GM23248 (cell line): ENCODE data around the gene DPT. TPM values are rescaled to one million over a fixed set of nuclear protein-coding genes. Genes with fewer than 3 reads are reported as not detected.

Source experiments
- DNase-seq: peaks from one replicate; pipeline ENCODE4 v3.0.0-alpha.2; 2015
- H2AFZ ChIP-seq: fragments of 200-600 bp; sonication (generic); 2 replicates; pipeline ENCODE4 v1.6.1; 2016; ENCODE audit warnings: antibody characterized with exemption
- H3F3A ChIP-seq: fragments of 200-600 bp; sonication (generic); 2 replicates; pipeline ENCODE4 v1.6.1; 2016; ENCODE audit warnings: mild to moderate bottlenecking, antibody characterized with exemption, mixed run types; ENCODE audit not compliant: insufficient read depth
- H3K27ac ChIP-seq: fragments of 200-600 bp; sonication (generic); 2 replicates; pipeline ENCODE4 v1.5.1; 2016; ENCODE audit warnings: mild to moderate bottlenecking
- H3K27me3 ChIP-seq: fragments of 200-600 bp; sonication (generic); replicated peaks from 2 replicates; pipeline ENCODE4 v1.6.1; 2016; ENCODE audit warnings: mild to moderate bottlenecking; ENCODE audit not compliant: insufficient read depth
- H3K36me3 ChIP-seq: fragments of 200-600 bp; sonication (generic); 2 replicates; pipeline ENCODE4 v1.6.1; 2016; ENCODE audit warnings: low read depth, mild to moderate bottlenecking
- H3K4me1 ChIP-seq: fragments of 200-600 bp; sonication (generic); 2 replicates; pipeline ENCODE4 v1.6.1; 2016; ENCODE audit warnings: mild to moderate bottlenecking; ENCODE audit not compliant: insufficient read depth
- H3K4me2 ChIP-seq: fragments of 200-600 bp; sonication (generic); one replicate; pipeline ENCODE4 v1.6.1; 2016; ENCODE audit warnings: mild to moderate bottlenecking; ENCODE audit not compliant: unreplicated experiment
- H3K4me3 ChIP-seq: fragments of 200-600 bp; sonication (generic); 2 replicates; pipeline ENCODE4 v1.5.1; 2016; ENCODE audit warnings: mild to moderate bottlenecking
- H3K79me2 ChIP-seq: fragments of 200-600 bp; sonication (generic); 2 replicates; pipeline ENCODE4 v1.6.1; 2016; ENCODE audit warnings: mild to moderate bottlenecking; ENCODE audit not compliant: insufficient read depth
- H3K9ac ChIP-seq: fragments of 200-600 bp; sonication (generic); 2 replicates; pipeline ENCODE4 v1.6.1; 2016; ENCODE audit warnings: mild to moderate bottlenecking
- H3K9me2 ChIP-seq: fragments of 200-600 bp; sonication (generic); 2 replicates; pipeline ENCODE4 v1.6.1; 2016; ENCODE audit warnings: mixed run types, mild to moderate bottlenecking, moderate library complexity; ENCODE audit not compliant: insufficient read depth
- H3K9me3 ChIP-seq: fragments of 200-600 bp; sonication (generic); one replicate; pipeline ENCODE4 v1.6.1; 2017; ENCODE audit warnings: low read depth
- H4K20me1 ChIP-seq: fragments of 200-600 bp; sonication (generic); 2 replicates; pipeline ENCODE4 v1.6.0; 2016; ENCODE audit not compliant: insufficient read depth
- EZH2 ChIP-seq: fragments of 200-600 bp; sonication (generic); IDR thresholded peaks from 2 replicates; pipeline ENCODE4 v1.6.1; 2018; ENCODE audit warnings: antibody characterized with exemption, mild to moderate bottlenecking; ENCODE audit not compliant: insufficient read depth, poor library complexity, severe bottlenecking
- EZH2phosphoT487 ChIP-seq: fragments of 200-600 bp; sonication (generic); IDR thresholded peaks from 2 replicates; pipeline ENCODE4 v1.6.1; 2018; ENCODE audit warnings: antibody characterized with exemption, moderate library complexity, mild to moderate bottlenecking, low read depth; ENCODE audit not compliant: insufficient read depth
- WGBS, 2 experiments: methylation state at CpG; one replicate each; pipeline ENCODE4 v1.1.6; 2015 to 2017; ENCODE audit warnings: low lambda C conversion rate in 2 of 2, low coverage in 1 of 2; ENCODE audit errors: missing lambda C conversion rate in 2 of 2; 5-methylcytosine and 5-hydroxymethylcytosine counted together
- in situ Hi-C: fragments of 300-500 bp; cut with MboI; formaldehyde crosslinking; loops from 2 replicates; pipeline ENCODE4 v1.15.0; 2020
- polyA plus RNA-seq: library from polyadenylated mRNA; unstranded; fragments of >200 nt; fragmentation: Nextera tagmentation; extraction: Ambion mirVana; gene quantifications from 2 replicates; pipeline ENCODE4 v1.2.1, GENCODE V29; 2016
- total RNA-seq: library from RNA; depleted of rRNA; stranded (reverse); fragments of >200 nt; shearing (Covaris generic); gene quantifications from 2 replicates; pipeline ENCODE4 v1.2.3, GENCODE V29; 2014; rRNA removed

DPT gene
- total and polyA plus RNA-seq, 2 experiments from 2014 or later: 14.9 to 20.0 TPM

DNA sequence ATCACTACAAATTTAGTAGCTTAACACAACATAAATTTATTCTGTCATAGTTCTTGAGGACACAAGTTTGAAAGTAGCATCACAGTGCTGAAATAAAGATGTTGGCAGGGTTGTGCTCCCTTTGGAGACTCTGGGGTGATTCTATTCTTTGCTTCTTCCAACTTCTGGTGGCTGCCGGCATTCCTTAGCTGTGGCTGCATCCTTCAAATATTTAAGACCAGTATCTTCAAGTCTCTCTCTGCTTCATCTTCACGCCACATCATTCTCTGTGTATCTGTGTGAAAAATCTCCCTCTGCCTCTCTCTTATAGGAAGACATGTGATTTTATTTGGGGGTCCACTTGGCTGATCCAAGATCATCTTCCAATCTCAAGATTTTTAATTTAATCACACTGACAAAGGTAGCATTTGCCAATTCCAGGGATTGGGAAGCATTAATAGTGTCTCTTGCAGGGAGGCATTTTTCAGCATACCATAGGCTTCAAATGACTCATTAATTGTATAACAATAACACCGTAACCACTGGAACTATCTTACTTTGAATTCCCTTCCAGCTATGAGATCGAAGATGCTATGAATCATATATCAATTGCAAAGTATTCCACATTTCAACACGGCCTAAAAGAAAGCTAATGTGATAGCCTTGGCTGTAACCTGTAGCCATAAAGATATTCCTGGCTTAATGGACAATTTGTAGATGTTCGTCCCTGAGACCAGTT lies 74.6 kb downstream of the DPT start:
- WGBS, 2 experiments: 10 to 12% methylated on average over 6 of the region's 6 CpGs
- Histone ChIP-seq H3F3A (peaks cover 38% of the 10 kb centered on the region), H4K20me1 (no peaks in the 10 kb centered on the region), H3K9ac (peak overlapping the region; percentile 32; the same call in 1 of the 2 replicates), H3K9me2 (no peaks in the 10 kb centered on the region), H3K27ac (peak overlapping the region; percentile 77), H3K27me3 (no peaks in the 10 kb centered on the region), H3K4me3 (peak overlapping the region; percentile 28; the same call in 1 of the 2 replicates), H3K4me1 (peaks cover 31% of the 10 kb centered on the region), H2AFZ (no peak overlapping the region), H3K79me2 (no peaks in the 10 kb centered on the region), H3K36me3 (no peaks in the 10 kb centered on the region), H3K4me2 (peak overlapping the region; percentile 26), H3K9me3 (no peaks in the 10 kb centered on the region)
- peak; percentile 77 for DNase-seq
- in situ Hi-C loops: no loop called here
- TF ChIP-seq EZH2phosphoT487 (no peak), EZH2 (no peak)

DNA sequence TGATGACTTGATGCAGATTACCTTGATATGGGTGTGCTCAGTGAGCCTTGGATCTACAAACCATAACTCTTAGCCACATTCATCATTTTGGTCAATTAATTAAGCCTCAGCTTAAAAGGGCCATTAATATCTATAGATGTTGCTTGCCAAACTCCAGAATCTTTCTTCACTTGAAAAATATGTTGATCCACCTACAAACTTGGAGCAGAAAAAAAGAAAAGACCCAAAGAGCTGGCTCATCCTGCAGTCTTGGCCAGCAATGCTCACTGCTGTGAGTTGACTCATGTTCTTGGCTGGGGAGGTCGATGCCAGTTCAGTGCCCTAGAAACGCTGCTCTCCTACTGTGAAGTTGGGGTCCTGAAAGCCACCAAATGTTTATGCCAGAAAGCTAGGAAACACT lies 75.4 kb downstream of the DPT start:
- Histone ChIP-seq H2AFZ (no peak overlapping the region), H3K27me3 (no peaks in the 10 kb centered on the region), H3K79me2 (no peaks in the 10 kb centered on the region), H3K36me3 (no peaks in the 10 kb centered on the region), H3K4me2 (peak overlapping the region; percentile 26), H3F3A (peaks cover 38% of the 10 kb centered on the region), H3K4me3 (0 out of 2 replicates have a peak overlapping the region, but pooled peaks have one; percentile 28), H3K27ac (peak overlapping the region; percentile 77), H3K9ac (peak overlapping the region; percentile 32; the same call in 1 of the 2 replicates), H3K9me3 (no peaks in the 10 kb centered on the region), H3K4me1 (peaks cover 31% of the 10 kb centered on the region), H3K9me2 (no peaks in the 10 kb centered on the region), H4K20me1 (no peaks in the 10 kb centered on the region)
- peak; percentile 92 for DNase-seq
- 0% methylated on average over 2 of the region's 2 CpGs for WGBS, 2 experiments
- TF ChIP-seq EZH2phosphoT487: no peak
- no peak for TF ChIP-seq EZH2
- in situ Hi-C loops: no loop called here

DNA sequence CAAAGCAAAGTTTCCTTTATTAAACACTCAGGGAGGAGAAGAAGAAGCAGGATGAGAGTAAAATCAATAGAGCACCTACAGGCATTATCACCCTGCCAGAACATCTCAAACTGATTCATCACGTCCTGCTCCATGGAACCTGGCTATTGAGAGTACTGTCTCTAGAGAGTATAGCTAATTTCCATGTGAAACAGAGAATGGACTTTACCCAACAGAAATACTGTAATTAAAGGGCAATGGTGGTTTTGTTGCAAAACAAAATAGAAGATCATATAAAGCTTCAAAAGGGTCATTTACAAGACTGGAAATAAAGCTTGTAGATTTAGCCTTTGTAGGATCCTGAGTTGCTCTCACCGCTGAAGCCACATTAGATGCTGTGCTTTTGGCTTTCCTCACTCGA lies 83.3 kb downstream of the DPT start:
- H3K79me2 ChIP-seq: no peaks in the 10 kb centered on the region
- in situ Hi-C loops: no loop called here

More for the DNA sequence above, 83.3 kb downstream of the DPT start:
- H3F3A ChIP-seq: no peaks in the 10 kb centered on the region
- no peak overlapping the region for H3K9ac ChIP-seq
- no peak overlapping the region for H3K4me2 ChIP-seq
- H3K9me2 ChIP-seq: peaks cover 3% of the 10 kb centered on the region; the same call in 1 of the 2 replicates
- no peak overlapping the region for H2AFZ ChIP-seq
- H3K4me3 ChIP-seq: no peak overlapping the region
- no peak for DNase-seq
- H3K27ac ChIP-seq: no peak overlapping the region
- H3K4me1 ChIP-seq: peaks cover 26% of the 10 kb centered on the region
- H3K27me3 ChIP-seq: no peaks in the 10 kb centered on the region
- 70 to 79% methylated on average over 3 of the region's 3 CpGs for WGBS, 2 experiments
- no peaks in the 10 kb centered on the region for H4K20me1 ChIP-seq
- TF ChIP-seq EZH2: no peak
- no peak for TF ChIP-seq EZH2phosphoT487
- H3K9me3 ChIP-seq: no peaks in the 10 kb centered on the region
- H3K36me3 ChIP-seq: no peaks in the 10 kb centered on the region

Other genes with a start within 250 kb of the DPT start
- gene XCL2, start 185.2 kb downstream of the DPT start, total RNA-seq: not detected in 2 replicates
- not detected in 2 replicates for gene XCL2, start 185.2 kb downstream of the DPT start, polyA plus RNA-seq
- not detected in 2 replicates for gene XCL1, start 152.6 kb downstream of the DPT start, total RNA-seq
- not detected in 2 replicates for gene XCL1, start 152.6 kb downstream of the DPT start, polyA plus RNA-seq